HG03045 (cell line): ENCODE data around the gene NOTUM.
A peak's percentile ranks its signal among the peaks of the same experiment; 100 is the strongest.

Experiments
- ATAC-seq: cut with Tn5 transposase; IDR thresholded peaks from one replicate; pipeline ENCODE4 v1.9.1; 2021; ENCODE audit warnings: mild to moderate bottlenecking, moderate library complexity; ENCODE audit not compliant: unreplicated experiment

The NOTUM gene

GRCh38 chr17:81940538-81941483, 20.2 kb downstream of the NOTUM start:
- ATAC-seq, result no peak

DNA sequence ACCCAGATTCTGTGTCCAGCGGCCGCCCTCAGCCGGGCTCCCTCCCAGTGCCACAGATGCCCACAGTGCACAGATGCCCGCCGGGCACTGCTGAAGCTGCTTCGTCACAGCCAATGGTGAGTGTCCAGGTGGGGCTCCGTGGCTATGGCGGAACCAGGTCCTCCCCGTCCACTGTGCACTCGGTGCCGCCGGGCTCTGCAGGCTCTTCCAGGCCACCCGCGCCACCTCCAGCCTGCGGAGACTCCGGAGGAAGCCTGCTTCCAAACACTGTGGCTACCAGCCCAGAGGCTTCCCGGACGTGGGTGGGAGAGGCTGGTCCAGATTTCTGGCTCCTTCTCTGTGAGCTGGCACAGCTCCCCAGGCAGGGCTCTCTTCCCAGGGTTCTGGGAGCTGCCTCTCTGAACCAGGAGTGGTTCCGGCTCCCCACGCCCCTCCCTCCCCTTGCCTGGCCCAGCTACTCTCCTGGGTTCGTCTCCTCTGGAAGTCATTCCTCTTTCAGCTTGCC, 21.1 kb downstream of the NOTUM start:
- no peak for ATAC-seq

- ATAC-seq, result no peak
Measured at GRCh38 chr17:81939218-81939617, 21.8 kb downstream of the NOTUM start.

GRCh38 chr17:81935709-81936084, 25.3 kb downstream of the NOTUM start:
- no peak for ATAC-seq

GRCh38 chr17:81934850-81935708, 25.9 kb downstream of the NOTUM start:
- no peak for ATAC-seq

- no peak for ATAC-seq
Measured at GRCh38 chr17:81934098-81934757, 26.8 kb downstream of the NOTUM start.

- ATAC-seq, result no peak
Measured at GRCh38 chr17:81933178-81933699, 27.7 kb downstream of the NOTUM start.

DNA sequence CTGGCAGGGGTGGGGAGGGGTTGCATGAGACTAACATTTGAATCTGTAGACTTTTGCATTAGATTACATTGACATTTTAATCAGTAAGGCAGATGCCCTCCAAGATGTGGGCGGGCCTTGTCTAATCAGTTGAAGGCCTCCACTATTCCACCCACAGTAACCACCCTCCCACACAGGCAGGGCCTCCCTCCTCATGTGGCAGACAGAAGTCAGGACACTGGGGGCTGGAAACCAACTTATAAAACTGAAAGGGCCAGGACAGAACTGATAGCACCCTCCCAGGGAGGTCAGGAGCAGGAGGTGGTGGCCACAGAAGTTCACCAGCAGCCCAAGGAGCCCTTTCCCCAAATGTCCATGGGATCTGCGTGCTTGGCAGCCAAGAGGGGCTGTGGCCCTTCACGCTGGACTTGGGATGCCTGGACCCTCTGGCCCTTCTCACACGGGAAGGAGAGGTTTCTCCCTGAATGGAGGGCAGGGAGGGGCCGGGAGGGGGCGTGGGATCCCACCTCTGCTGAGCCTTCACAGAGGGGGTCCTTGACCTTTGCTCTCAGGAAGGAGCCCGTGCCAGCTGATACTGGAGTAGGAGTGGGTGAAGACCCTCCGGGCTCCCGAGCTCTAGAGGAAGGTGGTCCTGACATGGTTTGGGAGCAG, 28.5 kb downstream of the NOTUM start:
- ATAC-seq, result no peak

- ATAC-seq, result no peak
Measured at GRCh38 chr17:81931557-81932332, 29.2 kb downstream of the NOTUM start.

DNA sequence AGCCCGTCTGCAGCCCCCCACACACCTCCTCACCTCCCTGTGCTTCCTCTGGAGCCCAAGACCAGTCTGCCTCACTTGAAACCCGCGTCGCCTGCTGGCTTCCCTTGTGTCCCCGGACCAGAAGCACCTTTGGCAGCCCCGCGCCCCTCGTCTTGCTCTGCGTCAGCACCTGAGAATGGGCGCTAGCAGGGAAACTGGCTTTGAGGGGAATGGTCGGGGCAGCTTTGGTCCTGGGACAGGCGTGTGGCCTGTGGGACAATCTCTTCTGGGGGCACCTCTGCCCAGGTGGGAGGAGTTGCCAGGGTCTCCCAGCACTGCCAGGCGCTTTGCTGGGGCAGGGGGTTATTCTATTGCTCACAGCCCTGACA, 29.8 kb downstream of the NOTUM start:
- ATAC-seq, result no peak

DNA sequence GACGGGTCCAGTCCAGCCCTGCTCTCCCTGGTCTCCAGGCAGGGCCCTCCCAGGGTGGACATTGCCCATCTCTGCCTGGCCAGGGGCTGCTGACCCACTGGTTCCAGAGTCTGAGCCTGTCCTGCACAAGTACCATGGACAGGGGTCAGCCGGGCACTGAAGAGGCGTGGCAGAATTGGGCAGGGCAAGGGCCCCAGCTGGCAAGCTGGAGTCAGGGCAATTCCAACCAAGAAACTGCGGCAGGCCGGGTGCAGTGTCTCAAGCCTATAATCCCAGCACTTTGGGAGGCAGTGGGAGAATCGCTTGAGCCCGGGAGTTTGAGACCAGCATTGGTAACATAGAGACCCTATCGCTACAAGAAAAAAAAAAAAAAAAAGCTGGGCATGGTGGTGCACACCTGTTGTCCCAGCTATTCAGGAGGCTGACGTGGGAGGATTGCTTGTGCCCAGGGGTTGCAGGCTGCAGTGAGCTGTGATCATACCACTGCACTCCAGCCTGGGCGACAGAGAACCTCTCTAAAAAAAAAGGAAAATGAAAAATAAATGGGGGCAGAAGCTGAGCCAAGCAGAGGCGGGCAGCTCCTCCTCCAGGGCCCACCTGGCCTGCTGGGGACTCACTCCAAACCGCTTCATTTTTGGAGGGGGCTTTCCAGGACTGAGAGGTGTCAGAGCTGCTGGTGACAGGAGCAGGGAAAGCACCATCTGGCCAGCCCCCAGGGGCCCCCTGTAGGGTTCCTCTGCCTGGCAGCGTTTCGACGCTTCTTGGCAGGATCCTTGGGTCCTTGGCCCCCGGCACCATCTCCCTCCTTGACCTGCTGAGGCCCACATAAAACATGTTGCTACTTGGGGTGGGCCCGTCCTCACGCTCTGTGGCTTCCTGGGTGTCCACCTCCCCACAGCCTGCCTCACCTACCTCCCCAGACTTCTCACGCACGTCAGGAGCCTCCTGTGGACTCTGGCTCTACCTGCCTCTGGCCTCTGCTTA, 30.6 kb downstream of the NOTUM start:
- ATAC-seq, result no peak

DNA sequence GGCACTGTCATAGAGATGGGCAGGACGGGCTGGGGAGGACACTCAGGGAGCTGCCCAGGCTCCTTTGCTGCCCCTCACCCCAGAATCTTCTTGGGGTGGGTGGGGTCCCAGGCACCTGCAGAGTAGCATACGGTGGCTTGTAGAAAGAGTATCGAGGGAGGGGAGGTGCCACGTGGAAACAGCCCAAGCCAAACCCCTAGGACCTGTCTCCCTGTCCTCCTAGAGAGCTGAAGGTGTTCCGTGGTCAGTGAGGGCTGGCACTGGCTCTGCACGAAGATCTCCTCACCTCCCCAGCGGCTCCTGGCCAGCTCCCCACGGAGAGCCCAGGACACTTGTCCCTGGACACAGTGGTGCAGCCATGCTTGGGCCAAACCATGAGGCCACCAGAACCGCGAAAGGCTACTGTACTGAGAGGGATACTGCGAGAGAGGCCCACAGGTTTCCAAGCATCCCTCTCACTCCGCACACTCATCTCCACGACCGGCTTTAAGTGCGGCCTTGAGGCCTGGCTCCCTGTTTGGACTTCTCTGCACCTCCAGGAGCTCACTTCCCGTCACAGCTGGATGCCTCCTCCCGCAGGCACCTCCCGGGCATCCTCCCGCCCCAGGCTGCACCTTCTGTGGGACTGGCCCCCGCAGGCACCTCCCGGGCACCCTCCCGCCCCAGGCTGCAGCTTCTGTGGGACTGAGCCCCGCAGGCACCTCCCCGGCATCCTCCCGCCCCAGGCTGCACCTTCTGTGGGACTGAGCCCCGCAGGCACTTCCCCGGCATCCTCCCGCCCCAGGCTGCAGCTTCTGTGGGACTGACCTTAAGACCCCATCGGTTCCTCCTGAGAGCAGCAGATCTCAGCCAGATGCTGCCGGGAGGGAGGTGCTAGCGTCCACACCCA, 31.5 kb downstream of the NOTUM start:
- ATAC-seq, result no peak

DNA sequence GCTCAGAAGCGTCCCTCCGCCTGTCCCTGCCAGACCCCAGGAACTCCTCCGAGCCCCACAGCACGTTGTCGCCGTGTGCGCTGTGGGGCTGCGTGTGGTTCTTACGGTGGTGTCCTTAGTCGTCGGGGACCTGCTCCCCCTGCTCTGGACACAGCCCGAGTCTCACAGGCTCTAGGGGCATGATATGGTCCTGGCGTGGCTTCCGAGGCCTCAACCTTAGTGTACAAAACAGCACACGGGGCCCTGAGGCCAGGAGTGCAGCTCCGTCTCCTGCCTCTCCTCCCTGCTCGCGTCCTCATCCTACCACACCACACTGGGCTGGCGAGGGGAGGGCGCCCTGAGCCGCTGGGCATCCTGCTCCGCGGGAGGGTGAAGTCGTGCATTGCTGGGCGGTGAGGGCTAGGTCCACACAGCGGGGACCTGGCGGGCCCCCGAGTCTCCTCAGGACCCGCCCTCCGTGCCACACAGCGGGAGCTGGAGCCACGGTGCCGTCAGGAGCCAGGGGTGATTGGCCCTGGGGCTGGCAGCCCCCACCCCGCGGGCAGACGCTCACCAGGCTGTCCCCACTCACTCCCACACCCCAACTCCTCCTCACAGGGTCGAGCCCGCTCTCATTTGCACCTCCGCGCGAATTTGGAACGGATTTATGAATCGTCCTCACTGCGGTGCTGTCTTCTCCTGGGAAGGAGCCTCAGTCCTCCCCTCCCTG, 32.3 kb downstream of the NOTUM start:
- no peak for ATAC-seq

GRCh38 chr17:81927653-81928543, 33.1 kb downstream of the NOTUM start, which contains the start of gene MAFG:
TSS of gene MAFG (minus strand) at chr17:81927735. CDS start at chr17:81923185, 4,550 bp downstream.
- ATAC-seq, result peak; percentile 61

DNA sequence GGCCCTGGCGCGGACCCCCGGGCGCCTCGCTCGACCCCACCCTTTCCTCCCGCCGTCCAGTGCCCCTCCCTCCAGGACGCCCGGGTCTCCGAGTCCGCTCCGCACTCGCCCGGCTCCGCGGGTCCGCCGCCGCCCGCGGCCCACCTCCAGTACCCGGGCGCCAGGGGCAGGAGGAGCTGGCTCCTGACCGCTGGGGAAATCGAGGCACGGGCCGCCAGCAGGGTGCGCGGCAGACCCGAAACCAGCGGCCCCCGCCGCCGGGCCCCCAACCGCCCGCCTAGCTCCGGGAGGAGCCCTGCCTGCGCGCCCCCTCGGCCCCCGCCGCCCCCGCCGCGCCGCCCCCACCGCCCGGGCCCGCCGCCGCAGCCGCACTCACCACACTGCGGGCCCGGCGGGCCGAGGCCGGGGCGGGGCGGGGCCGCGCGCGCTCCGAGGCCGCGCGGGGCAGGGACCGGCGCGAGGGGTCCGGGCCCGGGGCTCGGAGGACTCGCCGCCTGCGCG, 33.8 kb downstream of the NOTUM start:
- peak; percentile 10 for ATAC-seq
